HG02798 (cell line): Measurements from ENCODE around the gene NPTX1.
A peak's percentile ranks its signal among the peaks of the same experiment; 100 is the strongest.

Source experiments
- ATAC-seq: cut with Tn5 transposase; IDR thresholded peaks from one replicate; pipeline ENCODE4 v1.9.1; 2021; ENCODE audit warnings: mild to moderate bottlenecking; ENCODE audit not compliant: unreplicated experiment, poor library complexity

NPTX1 gene

DNA sequence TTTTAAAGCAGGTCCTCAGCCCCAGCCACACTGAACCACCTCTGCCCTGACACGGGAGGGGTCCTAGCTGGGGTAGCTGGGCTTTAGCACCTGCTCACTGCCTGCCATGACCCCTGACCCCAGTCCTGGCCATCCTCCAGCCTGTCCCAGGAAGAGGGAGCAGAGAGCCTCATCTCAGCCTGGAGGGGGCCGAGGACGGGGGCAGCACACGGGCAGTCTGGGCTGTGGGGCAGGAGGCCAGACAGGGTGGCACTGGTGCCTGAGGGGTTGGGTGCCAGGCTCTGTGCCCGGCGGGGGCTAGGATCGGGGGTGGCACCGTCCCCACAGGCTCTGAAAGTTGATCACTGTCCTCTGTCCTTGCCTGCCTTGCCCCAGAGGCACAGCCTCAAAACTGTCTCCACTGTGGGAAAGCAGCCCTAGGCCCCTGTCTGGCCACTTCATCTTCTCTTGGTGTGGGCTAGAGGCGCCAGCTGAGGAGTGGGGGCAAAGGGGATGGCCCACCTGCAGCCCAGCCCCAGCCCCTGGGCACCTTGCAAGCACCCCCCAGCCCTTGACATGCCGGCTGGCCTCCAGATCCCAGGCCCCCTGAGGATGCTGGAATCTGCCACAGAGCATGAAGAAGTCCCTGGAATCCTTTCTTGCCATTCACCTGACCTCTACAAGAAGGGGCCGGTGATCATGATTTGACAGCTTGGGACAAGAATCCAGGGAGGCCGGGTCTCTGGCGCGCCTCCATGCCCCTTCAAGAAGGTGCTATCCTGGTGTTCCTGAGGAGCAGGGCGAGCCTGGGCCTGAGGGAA, 45.8 kb downstream of the NPTX1 start:
- no peak for ATAC-seq

DNA sequence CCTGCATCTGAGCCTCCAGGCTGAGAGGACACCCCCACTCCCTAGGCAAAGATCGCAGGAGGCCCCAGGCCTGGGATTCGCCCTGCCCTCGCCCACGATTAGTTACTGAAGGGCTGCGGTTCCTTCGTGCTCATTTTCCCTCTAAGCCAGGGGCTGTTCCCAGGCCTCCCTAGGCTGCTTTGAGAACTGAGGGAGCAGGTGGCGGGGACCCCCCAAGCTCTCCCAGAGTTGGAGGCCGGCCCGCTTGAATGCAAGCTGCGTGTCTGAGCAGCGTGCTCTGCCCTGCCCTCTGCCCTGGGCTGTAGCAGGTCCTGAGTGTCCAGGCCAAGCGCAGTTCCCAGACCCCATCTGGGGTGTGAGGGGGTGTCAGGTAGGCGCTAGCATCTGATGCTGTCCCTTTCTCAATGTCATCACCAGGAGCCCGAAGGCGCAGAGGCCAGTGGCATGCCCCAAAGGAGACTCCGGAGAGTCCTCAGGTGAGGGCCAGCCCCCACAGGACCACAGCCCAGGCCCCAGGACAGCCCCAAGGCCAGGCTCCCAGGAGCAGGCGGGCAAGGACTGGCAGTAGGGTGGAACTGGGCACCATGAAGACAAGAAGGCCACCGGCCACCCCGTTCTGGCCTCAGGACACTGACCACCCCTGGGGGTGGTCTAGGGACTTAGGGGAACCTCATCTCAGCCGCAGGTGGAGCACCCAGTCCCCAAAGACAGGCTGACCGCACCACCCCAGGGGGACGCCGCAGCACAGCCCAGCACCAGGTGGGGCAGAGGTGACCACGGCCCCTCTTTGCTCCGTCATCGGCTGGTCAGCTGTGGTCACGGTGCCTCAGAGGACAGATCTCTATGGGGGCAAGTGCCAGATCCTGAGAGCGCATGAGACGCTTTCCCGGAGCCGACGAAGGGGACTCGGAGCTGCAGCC, 46.8 kb downstream of the NPTX1 start:
- ATAC-seq: no peak

DNA sequence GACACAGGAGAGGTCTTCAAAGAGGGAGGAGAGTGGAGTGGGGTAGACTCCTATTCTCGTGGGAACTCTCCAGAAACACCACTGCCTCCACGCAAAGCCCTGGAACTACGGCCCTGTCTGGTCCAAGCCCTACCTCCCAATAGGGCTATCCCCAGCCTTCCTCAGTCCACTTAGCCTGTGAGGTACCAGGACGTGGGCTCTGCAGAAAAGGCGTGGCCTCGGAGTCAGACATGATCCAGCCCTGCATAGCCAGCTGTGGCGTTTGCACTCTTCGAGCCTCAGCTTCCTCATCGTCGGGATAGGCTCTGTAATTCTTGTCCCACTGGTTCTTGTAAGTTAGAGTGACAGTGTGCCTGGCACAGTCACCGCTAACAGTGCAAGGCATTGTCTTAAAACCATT, 47.6 kb downstream of the NPTX1 start:
- ATAC-seq: no peak

DNA sequence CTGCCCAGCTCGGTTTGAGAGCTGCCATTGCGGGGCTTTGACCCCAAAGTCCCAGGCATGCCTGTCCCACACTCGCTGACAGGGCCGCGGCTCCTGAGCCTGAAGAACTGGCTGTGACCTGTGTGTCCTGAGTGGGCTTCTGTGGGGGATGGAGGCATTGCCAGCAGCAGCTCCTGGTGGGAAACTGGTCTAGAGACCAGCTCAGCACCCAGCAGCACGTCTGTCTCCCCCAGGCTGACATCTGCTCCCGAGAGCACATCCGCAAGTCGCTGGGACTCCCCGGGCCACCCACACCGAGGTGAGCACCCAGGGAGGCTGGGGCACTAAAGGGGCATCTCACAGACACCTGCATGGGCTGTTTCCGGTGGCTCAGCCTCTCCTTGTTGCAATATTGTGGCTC, 48.0 kb downstream of the NPTX1 start:
- ATAC-seq: no peak

DNA sequence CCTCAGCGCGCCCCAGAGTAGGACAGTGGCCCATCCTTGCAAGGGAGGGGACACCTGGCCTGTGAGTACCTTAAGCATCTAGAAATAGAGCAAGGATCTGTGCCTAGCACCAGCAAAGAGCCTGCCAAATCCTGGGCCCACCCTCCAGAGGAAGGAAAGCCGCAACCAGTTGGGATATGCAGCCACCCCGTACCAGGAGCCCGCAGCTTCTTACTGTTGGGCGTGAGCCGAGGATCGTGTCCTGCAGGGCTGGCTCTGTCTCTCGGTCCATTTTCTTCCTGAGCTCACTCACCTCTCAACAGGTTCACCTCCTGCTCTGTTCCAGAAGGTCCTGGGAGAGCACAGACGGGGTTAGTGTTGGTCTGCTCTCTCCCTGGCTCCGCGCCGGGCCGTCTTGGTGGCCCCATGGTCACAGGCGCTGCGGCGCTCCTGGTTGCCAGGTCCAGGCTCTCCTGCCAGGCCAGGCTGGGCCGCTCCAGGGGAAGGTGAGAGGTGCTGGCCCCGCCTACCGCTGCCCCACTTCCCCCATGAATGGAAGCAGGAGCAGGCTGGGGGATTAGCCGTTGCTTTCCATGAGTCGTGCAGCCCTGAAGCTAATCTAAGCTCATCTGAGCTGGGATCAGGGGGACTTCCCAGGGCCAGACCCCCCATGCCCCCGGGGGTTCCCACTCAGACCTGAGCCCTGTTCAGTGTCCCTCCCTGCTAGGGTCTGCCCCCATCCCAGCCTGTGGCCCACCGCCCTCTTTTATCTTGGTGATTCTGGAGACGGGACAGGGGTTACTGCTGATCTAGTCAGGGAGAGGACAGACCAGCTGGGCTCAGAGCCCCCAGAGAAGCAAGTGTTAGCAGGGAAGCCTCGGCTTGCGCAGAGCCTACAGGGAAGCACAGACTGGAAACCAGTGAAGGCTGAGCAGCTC, 48.8 kb downstream of the NPTX1 start:
- no peak for ATAC-seq

DNA sequence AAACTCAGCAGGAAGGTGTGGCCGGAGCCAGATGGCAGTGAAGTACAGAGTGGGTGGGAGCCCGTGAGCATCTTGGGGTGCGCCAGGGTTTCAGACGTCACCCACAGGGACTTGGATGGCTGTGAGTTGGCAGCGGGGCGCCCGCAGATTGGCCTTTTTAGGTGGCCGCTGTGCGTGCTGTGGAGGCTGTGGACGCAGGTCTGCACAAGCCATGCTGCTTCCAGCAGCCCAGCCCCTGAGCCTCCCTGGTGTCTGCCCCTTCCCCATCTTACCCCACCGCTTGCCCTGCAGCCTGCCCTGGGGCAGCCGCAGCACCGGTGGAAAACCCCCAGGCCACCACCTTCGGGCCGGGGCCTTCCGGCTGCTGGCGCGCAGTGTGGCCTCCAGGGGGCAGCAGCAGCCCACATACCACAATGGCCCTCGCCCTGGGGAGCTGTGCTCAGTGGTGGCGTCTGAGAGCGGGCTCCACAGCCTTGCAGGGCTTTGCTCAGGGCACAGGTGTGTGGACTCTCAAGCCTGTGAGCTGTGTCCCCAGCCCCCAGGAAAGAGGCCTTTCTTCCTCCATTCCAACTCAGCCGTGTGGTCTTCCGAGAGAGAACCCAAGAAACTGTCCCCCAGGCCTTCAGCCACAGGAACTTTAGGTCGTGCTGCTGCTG, 49.6 kb downstream of the NPTX1 start:
- ATAC-seq: peak; percentile 77

DNA sequence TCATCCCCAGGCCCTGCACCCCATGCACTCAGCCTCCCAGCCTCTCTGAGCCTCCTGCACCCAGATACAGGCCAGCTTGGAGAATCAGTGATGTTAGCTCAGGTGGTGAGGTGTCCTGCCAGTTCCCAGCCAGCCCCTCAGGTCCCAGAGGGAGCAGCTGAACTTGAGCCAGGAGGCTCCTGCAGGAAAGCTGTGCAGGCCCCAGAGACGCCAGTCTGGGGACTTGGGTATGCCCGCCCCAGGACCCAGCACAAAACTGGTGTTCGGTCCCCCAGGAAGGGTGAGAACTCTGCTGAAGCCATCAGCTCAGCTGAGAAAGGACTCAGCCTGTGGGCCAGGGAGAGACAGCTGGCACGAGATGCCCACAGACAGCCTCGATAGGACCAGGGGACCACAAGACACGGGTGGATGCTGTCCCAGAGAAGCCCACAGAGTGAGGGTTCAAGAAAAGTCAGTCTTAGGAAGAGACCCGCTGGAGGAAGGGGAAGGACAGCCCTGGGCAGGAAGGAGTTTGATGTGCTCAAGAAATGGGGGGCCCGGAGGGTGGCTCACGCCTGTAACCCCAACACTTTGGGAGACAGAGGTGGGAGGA, 50.5 kb downstream of the NPTX1 start:
- ATAC-seq: no peak

DNA sequence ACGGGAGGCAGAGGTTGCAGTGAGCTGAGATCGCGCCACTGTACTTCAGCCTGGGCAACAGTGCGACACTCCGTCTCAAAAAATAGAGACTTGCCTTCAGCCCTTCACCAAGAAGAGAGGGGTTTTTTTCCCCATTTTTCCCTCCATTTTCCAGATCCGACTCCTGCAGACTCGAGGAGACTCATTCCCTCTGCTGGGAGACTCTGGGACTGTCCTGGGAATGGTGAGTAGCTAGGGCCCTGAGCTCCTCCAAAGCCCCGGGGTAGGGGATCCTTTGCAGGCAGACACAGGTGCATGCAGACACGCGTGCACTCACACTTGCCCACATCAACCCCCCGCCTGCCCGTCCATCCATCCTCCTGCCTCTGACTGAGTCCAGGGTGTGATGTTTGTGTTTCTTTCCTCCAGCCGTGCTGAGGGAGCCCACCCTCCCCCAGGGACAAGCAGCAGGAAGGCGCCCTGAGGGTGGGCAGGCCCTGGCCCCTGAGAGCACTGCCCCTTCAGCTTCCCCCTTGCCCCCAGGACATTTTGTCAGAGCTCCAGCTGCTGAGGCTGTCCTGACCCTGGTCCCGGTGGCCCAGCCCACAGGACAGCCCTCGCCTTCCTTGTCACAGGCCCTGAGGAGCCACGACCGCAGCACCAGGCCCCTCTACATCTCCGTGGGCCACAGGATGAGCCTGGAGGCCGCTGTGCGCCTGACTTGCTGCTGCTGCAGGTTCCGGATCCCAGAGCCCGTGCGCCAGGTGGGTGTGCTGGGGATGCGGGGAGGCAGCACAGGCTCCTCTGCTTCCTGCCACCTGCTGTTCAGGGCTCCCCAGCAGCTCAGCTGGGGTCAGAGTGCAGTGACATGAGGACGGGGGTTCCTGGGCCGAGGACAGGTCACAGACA, 51.3 kb downstream of the NPTX1 start:
- ATAC-seq: no peak

DNA sequence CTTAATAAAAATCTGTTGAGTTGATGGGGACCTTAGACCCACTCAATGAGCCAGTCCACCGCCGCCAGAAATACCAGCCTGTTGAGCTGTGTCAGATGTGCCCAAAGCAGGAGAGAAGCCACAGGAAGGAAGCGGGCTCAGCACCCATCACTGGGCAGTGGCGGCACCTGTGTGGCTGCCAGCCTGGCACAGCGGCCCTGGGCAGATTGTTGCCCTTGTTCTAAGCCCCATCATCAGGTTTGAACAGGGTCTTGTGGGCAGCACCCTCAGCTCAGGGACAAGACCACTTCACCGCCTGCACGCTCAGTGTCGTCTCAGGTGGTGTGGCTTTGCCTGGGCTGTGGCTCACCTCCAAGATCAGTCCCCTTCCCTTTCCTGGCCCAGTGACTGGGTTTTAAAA, 52.1 kb downstream of the NPTX1 start:
- no peak for ATAC-seq

DNA sequence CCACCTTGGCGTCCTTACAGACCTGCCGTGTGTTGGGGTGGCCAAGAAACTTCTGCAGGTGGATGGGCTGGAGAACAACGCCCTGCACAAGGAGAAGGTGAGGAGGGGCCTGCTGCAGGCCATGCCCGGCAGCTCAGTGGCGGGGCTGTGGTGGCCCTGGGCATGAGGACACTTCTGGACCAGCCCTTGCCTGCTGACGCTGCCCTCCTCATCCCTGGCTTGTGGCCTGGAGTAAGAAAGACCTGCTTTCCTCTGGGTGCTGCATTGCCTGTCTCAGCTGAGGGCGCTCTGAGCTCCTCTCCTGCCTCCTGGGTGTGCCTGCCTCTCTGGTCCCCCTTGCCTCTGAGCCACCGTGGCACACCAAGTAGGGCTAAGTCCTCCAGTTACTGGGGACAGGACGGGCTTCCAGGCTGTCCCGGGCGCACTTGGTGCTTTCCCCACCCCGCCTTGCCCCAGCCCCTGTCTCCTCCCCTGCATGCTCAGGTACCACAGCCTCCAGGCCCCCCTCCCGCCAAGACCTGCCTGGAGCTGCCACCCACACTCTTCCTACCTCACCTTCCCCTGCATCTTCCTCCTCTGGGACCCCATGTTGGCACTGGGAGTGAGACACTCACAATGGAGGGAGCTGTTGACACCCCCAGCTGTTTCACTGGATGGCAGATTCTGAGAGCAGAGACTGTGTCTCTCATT, 52.7 kb downstream of the NPTX1 start:
- no peak for ATAC-seq

DNA sequence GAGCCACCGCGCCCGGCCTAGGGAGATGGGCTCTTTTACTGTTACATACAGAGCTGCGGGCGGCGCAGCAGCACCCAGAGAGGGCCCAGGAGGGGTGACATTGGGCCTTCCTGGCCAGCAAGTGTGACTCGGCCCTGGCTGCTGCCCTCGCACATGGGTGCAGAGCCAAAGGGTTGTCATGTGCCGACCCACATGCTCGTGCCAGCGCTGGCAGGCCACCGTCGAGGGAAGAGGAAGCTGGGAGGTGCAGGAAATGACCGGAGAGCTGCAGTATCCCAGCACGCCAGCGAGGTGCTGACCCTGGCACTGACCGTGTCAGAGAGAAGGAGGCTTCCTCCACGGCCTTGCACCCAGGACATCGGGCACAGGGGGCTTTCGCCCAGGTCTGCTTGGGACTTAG, 53.4 kb downstream of the NPTX1 start:
- no peak for ATAC-seq

DNA sequence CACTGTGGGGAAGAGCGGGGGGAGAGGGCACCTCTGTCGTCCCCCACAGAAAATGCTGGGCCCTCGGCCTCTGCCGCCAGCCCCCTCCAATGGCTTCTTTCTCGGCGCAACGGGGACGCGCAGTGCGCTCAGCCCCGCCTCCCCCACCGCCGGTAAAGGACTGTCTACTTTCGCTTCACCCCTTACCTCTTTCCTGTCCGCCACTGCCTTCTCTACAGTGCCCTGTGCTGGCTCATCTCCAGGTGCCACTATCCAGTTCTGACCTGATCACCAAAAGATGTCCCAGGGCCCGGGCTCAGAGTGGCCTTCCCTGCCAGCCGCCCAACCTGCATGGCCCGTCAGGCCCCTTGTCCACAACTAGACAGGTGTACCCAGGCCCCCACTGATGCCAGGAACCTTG, 54.1 kb downstream of the NPTX1 start:
- ATAC-seq: no peak

DNA sequence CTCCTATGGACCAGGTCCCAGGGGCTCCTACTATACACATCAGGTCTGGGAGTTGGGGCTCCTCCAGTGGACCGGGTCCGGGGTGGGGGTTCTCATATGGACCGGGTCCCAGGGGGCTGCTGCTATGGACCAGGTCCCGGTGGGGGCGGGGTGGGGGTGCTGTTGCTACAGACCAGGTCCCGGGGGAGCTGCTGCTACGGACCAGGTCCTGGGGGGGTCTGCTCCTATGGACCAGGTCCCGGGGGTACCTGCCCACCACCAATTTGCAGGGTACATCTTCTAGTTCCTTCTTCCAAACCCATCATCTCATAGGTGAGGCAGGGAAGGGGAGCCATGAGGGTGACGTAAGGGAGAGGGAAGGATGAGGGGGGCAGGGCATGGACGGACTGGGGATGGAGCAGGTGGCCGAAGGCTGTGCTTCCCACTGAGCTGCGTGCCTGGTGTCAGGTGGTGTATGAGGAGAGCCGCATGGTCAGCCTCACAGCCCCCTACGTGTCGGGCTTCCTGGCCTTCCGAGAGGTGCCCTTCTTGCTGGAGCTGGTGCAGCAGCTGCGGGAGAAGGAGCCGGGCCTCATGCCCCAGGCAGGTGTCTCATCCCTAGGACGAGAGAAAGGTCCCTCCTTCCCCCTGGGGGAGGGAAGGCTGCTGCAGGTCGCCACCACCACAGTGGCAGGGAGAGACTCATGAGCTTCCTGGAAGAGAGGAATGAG, 54.9 kb downstream of the NPTX1 start:
- ATAC-seq: no peak

DNA sequence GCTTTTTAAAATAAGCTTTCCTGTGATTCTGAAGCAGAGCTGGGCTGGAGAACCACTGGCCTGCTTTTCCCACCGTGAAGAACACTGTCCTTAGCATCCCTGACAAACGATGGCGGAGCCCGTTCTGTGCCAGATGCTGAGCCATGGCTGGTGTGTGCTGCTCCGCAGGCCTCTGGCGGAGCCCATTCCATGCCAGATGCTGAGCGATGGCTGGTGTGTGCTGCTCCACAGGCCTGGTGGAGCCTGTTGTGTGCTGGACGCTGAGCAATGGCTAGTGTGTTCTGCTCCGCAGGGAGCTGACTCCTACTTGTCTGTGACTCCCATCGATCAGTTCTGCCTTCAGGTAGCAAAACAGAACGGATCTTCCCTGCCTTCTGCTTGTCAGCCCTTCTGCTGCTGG, 57.2 kb downstream of the NPTX1 start:
- no peak for ATAC-seq

DNA sequence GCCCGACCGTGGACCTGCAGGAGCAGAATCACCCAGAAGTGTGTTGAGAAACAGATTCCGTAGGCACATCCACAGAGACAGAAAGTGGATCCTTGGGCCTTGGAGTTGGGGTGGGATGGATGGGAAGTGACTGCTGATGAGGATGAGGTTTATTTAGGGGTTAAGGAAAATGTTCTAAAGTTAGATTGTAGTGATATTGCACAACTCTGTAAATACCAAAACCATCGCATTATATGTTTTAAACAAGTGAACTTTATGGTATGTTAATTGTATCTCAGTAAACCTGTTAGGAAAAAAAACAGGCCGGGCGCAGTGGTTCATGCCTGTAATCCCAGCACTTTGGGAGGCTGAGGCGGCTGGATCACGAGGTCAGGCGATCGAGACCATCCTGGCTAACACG, 57.8 kb downstream of the NPTX1 start:
- no peak for ATAC-seq
